HepG2 (cell line): Measurements from ENCODE around the gene CTTNBP2NL. TPM values are rescaled to one million over a fixed set of nuclear protein-coding genes. Genes with fewer than 3 reads are reported as not detected.

Experiments
- ATF7-NPFF ChIP-seq: sonication (generic); formaldehyde crosslinking; IDR thresholded peaks from 2 replicates; pipeline ENCODE4 v1.8.1; 2023; ENCODE audit warnings: mild to moderate bottlenecking, low read depth, missing genetic modification reagents, moderate library complexity
- CC2D1A ChIP-seq: sonication (generic); formaldehyde crosslinking; IDR thresholded peaks from 2 replicates; pipeline ENCODE4 v1.8.1; 2023; ENCODE audit warnings: mild to moderate bottlenecking, missing genetic modification reagents
- GABPB1 ChIP-seq: IDR thresholded peaks from 2 replicates; pipeline ENCODE4 v1.6.1; 2016; ENCODE audit warnings: mild to moderate bottlenecking, missing genetic modification reagents, moderate library complexity, missing compliant biosample characterization
- GLMP ChIP-seq: sonication (generic); formaldehyde crosslinking; IDR thresholded peaks from 2 replicates; pipeline ENCODE4 v1.9.0; 2021; ENCODE audit warnings: missing genetic modification reagents, mild to moderate bottlenecking, borderline replicate concordance
- HDAC2 ChIP-seq: sonication (generic); formaldehyde crosslinking; IDR thresholded peaks from 2 replicates; pipeline ENCODE4 v1.4.0; 2020; ENCODE audit warnings: missing genetic modification reagents
- JDP2 ChIP-seq: sonication (generic); formaldehyde crosslinking; IDR thresholded peaks from 2 replicates; pipeline ENCODE4 v1.8.1; 2022; ENCODE audit warnings: missing genetic modification reagents, borderline replicate concordance
- KDM3A ChIP-seq: IDR thresholded peaks from 2 replicates; pipeline ENCODE4 v1.6.1; 2018; ENCODE audit warnings: low read depth, missing compliant biosample characterization
- KDM5B ChIP-seq: sonication (generic); formaldehyde crosslinking; IDR thresholded peaks from 2 replicates; pipeline ENCODE4 v1.4.0; 2020; ENCODE audit warnings: missing genetic modification reagents, mild to moderate bottlenecking, borderline replicate concordance
- KDM6A ChIP-seq: IDR thresholded peaks from 2 replicates; pipeline ENCODE4 v1.6.1; 2016; ENCODE audit warnings: low read depth
- RNF2 ChIP-seq: fragments of 450-650 bp; conservative IDR thresholded peaks from 2 replicates; pipeline ENCODE4 v1.6.1; 2016; ENCODE audit warnings: low read depth
- RXRB ChIP-seq: IDR thresholded peaks from 2 replicates; pipeline ENCODE4 v1.6.1; 2016; ENCODE audit warnings: borderline replicate concordance, missing genetic modification reagents, missing compliant biosample characterization
- TAF15 ChIP-seq: fragments of 200-400 bp; formaldehyde crosslinking; IDR thresholded peaks from one replicate; pipeline ENCODE4 v1.6.1; 2018; ENCODE audit warnings: mild to moderate bottlenecking, low read depth, low read length; ENCODE audit not compliant: poor library complexity, severe bottlenecking
- ZNF136 ChIP-seq: sonication (generic); formaldehyde crosslinking; IDR thresholded peaks from 2 replicates; pipeline ENCODE4 v1.8.1; 2022; ENCODE audit warnings: low read depth, mild to moderate bottlenecking, moderate library complexity, missing genetic modification reagents
- ZNF296 ChIP-seq: sonication (generic); formaldehyde crosslinking; conservative IDR thresholded peaks from 2 replicates; pipeline ENCODE4 v1.5.0; 2020; ENCODE audit warnings: mild to moderate bottlenecking, missing genetic modification reagents
- ZNF34 ChIP-seq: sonication (generic); formaldehyde crosslinking; IDR thresholded peaks from 2 replicates; pipeline ENCODE4 v1.4.0; 2020; ENCODE audit warnings: mild to moderate bottlenecking, missing genetic modification reagents, borderline replicate concordance
- ZNF574 ChIP-seq: sonication (generic); formaldehyde crosslinking; IDR thresholded peaks from 2 replicates; pipeline ENCODE4 v1.4.0; 2020; ENCODE audit warnings: missing genetic modification reagents
- ZNF772 ChIP-seq: sonication (generic); formaldehyde crosslinking; IDR thresholded peaks from 2 replicates; pipeline ENCODE4 v1.5.0; 2020; ENCODE audit warnings: mild to moderate bottlenecking, missing genetic modification reagents
- ZSCAN30 ChIP-seq: sonication (generic); formaldehyde crosslinking; IDR thresholded peaks from 2 replicates; pipeline ENCODE4 v1.5.0; 2020; ENCODE audit warnings: mild to moderate bottlenecking, missing genetic modification reagents
- ZSCAN5A ChIP-seq: sonication (generic); formaldehyde crosslinking; IDR thresholded peaks from 2 replicates; pipeline ENCODE4 v1.8.0; 2022; ENCODE audit warnings: mild to moderate bottlenecking, missing genetic modification reagents, borderline replicate concordance
- polyA plus RNA-seq, 8 experiments: library from polyadenylated mRNA; depleted of rRNA in 3 of 8; stranded (reverse) in 7 of 8; unstranded in 1 of 8; fragments of >200 nt; fragmentation: Illumina TruSeq in 4 of 8; extraction: Trizol in 4 of 8; gene quantifications; 2 replicates each; pipeline versions ENCODE4 v1.2.1 to v1.2.3, GENCODE V29; 2011 to 2016; ENCODE audit warnings: low read depth in 4 of 8, missing spikeins in 1 of 8, mixed read lengths in 1 of 8; ENCODE audit not compliant: insufficient read depth in 1 of 8
- total RNA-seq, 5 experiments: library from RNA; depleted of rRNA; stranded (reverse); fragments of >200 nt; fragmentation: Illumina TruSeq; extraction: Trizol; gene quantifications; 2 replicates each; pipeline ENCODE4 v1.2.3, GENCODE V29; 2016; ENCODE audit warnings: low read depth in 1 of 5
- TF ChIP-seq, protein P1 (sequence below): sonication (generic); formaldehyde crosslinking; conservative IDR thresholded peaks from 2 replicates; pipeline ENCODE4 v1.4.0; 2020; ENCODE audit warnings: missing genetic modification reagents
- TF ChIP-seq, protein P2 (sequence below): sonication (generic); formaldehyde crosslinking; IDR thresholded peaks from 2 replicates; pipeline ENCODE4 v1.5.0; 2020; ENCODE audit warnings: mild to moderate bottlenecking, missing genetic modification reagents, moderate library complexity

The CTTNBP2NL gene
- total and polyA plus RNA-seq, 2 of the 13 experiments (the other 11 are each of a cell fraction or from before 2014, with no cell fraction given) = 2.1 to 4.1 TPM

- peak; percentile 27; the same call in 1 of the 2 replicates for TF ChIP-seq HDAC2
- TF ChIP-seq TAF15 = no peak
- peak; percentile 60 for TF ChIP-seq GABPB1 (CRISPR knock-in tag)
- TF ChIP-seq GLMP (CRISPR knock-in tag) = no peak
- no peak for TF ChIP-seq KDM6A (CRISPR knock-in tag)
- 0 out of 2 replicates have a peak, but pooled peaks have one; percentile 71 for TF ChIP-seq CC2D1A
- TF ChIP-seq KDM5B (CRISPR knock-in tag) = peak; percentile 86; the same call in 1 of the 2 replicates
- TF ChIP-seq ZNF34 (CRISPR knock-in tag) = 0 out of 2 replicates have a peak, but pooled peaks have one; percentile 28
- TF ChIP-seq ATF7-NPFF (CRISPR knock-in tag) = 0 out of 2 replicates have a peak, but pooled peaks have one; percentile 59
- TF ChIP-seq KDM3A = peak; percentile 49; the same call in 1 of the 2 replicates
- TF ChIP-seq, protein P1, sequence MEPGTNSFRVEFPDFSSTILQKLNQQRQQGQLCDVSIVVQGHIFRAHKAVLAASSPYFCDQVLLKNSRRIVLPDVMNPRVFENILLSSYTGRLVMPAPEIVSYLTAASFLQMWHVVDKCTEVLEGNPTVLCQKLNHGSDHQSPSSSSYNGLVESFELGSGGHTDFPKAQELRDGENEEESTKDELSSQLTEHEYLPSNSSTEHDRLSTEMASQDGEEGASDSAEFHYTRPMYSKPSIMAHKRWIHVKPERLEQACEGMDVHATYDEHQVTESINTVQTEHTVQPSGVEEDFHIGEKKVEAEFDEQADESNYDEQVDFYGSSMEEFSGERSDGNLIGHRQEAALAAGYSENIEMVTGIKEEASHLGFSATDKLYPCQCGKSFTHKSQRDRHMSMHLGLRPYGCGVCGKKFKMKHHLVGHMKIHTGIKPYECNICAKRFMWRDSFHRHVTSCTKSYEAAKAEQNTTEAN (CRISPR knock-in tag) = no peak
- no peak for TF ChIP-seq JDP2
- TF ChIP-seq ZNF296 = 0 out of 2 replicates have a peak, but pooled peaks have one; percentile 40
- TF ChIP-seq ZNF772 (CRISPR knock-in tag) = no peak
- peak; percentile 51; the same call in 1 of the 2 replicates for TF ChIP-seq ZNF136 (CRISPR knock-in tag)
- no peak for TF ChIP-seq ZSCAN5A (CRISPR knock-in tag)
- TF ChIP-seq, protein P2, sequence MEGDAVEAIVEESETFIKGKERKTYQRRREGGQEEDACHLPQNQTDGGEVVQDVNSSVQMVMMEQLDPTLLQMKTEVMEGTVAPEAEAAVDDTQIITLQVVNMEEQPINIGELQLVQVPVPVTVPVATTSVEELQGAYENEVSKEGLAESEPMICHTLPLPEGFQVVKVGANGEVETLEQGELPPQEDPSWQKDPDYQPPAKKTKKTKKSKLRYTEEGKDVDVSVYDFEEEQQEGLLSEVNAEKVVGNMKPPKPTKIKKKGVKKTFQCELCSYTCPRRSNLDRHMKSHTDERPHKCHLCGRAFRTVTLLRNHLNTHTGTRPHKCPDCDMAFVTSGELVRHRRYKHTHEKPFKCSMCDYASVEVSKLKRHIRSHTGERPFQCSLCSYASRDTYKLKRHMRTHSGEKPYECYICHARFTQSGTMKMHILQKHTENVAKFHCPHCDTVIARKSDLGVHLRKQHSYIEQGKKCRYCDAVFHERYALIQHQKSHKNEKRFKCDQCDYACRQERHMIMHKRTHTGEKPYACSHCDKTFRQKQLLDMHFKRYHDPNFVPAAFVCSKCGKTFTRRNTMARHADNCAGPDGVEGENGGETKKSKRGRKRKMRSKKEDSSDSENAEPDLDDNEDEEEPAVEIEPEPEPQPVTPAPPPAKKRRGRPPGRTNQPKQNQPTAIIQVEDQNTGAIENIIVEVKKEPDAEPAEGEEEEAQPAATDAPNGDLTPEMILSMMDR (CRISPR knock-in tag) = peak; percentile 98
- TF ChIP-seq RNF2 = peak; percentile 73; the same call in 1 of the 2 replicates
- TF ChIP-seq ZSCAN30 (CRISPR knock-in tag) = no peak
- TF ChIP-seq RXRB (CRISPR knock-in tag) = peak; percentile 75; the same call in 1 of the 2 replicates
- TF ChIP-seq ZNF574 (CRISPR knock-in tag) = peak; percentile 52
Observed at GRCh38 chr1:112466078-112466660, 70.2 kb downstream of the CTTNBP2NL start (continued).
